T-helper 9 cell (primary cell): ENCODE measurements around the gene TAS1R2.
"Not testable (repeated sequence)": the region's sequence is repeated elsewhere in the genome, so short reads cannot be mapped to it uniquely, and the experiment has no call there.

ENCODE experiments used
- DNase-seq: peaks from one replicate; pipeline ENCODE4 v3.0.0-alpha.2; 2020
- total RNA-seq, 2 donors: gene quantifications; one replicate each; lab custom pipeline; 2026; lab: John Stamatoyannopoulos, UW

TAS1R2 gene
- total RNA-seq: 0 to 0.24 reads per million in 2 donors

DNA sequence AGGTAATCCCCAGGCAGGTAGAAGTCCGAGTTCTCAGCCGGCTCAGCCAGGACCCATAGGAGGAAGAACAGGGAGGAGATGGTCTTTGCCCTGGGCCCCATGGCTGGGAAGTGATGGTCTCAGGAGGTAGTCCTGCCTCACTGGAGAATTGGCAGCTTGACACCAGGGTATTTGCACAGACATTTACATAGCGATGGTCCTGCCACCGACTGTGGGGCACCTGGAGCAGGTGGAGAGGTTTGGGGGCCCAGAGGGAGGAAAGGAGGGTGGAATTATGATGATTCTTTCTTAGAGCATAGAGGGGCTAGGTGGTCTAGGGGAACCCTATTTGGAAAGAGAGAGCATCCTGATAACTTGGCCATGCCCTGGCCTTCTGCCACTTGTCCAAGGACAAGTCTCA is at the start of gene TAS1R2:
Gene TAS1R2 (minus strand): TSS at position 101 of the 400 bp plus-strand sequence. CDS start 0 bp downstream, at position 101.
- no peak for DNase-seq

DNA sequence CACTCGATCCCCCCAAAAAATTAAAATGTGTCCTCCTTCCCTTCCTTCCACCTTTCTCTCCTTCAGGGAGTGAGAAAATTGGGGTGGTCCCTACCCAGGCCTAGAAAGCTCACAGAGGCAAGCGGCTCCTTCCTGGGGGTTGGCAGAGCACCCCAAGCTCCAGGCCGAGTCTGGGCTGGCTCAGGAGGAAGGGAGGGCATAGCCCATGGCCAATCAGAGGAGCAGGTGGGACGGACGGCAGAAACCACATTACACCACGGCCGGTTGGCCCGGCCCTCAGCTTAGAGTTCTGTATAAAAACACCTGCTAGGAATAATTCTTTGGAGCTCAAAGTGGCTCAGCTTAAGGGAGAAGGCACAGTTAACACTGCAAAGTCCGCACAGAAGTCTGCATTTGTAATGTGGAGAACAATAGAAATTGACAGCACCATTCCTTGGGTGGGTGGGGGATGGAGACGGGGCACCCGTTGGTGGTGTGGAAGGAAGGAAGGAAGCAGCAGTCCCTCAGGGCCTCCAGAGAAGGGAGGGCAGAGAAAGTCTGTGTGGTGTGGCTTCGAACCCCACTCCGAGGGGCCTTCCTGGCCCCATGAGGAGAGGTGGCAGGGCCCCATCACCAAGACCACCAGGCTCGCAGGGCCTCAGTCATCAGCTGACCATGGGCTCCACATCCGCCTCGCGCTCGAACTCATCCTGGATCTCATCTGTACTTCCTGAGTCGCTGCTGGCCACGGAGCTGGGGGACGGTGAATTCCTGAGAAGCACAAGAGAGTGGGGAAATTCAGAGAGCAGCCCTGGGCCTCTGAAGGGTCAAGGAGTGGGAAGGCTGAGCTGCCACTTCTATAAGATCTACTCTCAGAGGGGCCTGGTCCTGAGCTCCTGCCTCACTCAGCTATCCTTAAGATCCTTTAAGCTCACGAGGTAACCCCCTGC is 48.7 kb upstream of the TAS1R2 start:
- no peak for DNase-seq

DNA sequence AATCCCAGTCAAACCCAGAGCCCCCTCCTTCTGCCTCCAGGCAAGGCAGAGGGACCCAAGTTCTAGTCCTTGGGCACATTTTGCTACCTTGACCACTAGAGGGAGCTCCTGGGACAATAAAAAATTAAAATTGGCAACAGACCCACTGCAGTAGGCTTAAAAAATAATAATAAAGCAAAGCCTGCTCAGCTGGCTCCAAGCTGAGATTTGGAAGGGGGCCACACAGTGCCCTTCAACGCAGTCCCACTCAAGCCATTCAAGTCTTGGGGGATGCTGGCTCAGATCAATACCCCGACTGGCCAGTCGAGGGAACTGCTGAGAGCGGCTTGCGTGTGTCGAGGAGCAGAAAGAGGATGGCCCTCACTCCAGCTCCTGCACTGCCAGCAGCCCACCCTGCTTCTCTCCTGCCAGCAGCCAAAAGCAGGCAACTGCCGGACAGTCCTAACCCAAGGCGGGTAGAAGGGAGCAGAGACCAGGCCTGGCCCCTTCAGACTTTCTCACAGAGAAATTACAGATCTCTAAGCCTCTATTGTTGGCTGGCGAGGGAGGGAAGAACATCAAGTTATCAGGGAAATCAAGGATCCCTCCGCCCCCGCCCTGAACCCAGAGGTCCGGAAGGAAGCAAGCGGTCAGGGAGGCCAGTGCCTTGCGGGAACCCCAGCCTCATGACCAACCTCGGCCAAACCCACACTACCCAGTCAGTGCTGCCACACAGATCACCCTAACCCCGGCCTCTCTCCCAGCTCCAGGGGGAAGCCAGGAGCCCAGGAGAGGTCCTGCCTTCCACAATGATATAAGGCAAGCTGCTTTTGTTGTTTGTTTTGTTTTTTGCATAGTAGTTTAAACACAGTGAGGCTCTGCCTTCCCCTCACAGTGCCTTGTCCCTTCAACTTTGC is 47.8 kb upstream of the TAS1R2 start:
- DNase-seq: peak; percentile 46

DNA sequence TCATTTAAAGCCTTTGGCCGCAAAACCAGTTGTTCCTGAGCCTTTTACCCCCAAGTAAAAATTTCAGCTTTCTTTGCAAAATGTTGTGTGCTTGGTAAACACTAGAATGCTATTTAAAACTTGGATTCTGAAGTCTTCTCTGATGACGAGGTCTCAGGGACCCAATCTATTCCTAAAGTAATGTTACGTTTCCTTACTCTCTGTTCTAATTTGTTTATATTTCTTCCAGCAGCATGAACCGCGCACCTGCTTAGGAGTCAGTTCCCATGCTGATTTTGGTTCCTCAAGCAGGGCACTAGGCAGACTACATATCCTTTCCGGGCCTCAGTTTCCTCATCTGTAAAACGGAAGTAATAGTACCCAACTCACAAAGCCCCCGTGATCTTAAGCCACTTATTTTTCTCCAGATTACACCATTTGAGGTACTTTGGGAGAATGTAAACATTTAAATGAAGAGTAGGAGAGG is 43.9 kb upstream of the TAS1R2 start:
- DNase-seq: no peak

DNA sequence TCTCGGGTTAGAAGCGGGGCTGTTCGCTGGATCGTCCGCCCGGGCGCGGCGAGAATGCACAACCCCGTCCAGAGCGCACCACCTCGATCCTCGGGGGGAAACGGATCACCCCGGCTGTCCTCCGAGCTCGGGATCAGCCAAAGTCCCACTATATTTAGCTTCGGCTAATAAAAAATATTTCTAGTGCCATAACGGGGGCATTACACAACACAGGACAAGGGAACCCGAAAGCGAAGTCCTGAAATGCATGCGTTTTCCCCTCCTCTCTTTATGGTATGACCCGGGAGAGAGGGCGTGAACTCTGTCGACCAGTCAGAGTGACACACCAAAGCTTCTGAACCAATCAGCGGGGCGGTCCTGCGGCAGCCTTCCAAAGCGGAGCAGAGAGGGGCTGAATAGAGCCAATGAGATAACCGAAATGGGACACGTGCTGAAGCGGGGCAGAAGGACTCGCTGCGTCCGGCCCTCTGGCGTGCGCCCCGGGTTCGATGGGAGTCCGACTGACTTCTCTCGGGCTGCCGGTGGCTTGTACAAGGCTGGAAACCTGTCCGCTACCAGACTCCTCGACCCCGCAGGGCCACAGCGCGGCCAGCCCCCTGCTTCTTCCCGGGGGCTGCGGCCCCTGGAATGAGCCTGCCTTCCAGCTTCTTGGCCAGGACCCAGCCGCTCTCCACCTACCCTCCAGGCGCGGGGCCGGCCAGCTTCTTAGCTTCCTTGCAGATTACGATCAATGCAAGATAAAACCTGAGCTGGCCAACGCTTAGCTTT is 43.2 kb upstream of the TAS1R2 start, which contains the start of gene ALDH4A1:
Gene ALDH4A1 (minus strand): TSS at position 33 of the 768 bp plus-strand sequence. CDS start 32 bp downstream, at position 1.
- peak; percentile 84 for DNase-seq

DNA sequence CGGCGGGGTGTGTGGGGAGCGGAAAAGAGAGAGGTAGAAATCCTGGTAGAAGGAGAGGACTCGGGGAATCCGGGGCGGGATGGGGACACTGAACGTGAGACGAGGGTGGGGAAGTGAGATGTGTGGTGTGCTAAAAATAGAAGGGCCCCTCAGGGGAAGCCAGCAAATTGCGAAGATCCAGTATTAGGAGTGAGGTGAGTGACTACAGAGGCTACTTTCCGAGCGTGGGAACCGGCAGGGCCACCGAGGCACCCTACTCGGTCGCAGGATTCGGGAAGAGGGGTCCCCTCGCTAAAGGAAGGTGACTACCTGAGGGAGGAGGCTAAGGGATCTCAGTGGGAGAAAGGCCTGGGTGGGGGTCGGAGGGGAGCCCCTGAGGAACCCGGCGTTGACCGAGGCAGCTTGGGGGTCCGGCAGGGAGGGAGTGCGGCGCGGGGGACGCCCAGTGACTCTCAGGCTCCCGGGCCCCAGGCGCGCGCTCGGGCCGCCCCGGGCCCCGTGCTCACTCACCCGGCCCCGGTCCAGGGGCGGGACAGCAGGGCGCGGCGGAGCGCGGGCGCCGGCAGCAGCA is 42.6 kb upstream of the TAS1R2 start:
- no peak for DNase-seq

DNA sequence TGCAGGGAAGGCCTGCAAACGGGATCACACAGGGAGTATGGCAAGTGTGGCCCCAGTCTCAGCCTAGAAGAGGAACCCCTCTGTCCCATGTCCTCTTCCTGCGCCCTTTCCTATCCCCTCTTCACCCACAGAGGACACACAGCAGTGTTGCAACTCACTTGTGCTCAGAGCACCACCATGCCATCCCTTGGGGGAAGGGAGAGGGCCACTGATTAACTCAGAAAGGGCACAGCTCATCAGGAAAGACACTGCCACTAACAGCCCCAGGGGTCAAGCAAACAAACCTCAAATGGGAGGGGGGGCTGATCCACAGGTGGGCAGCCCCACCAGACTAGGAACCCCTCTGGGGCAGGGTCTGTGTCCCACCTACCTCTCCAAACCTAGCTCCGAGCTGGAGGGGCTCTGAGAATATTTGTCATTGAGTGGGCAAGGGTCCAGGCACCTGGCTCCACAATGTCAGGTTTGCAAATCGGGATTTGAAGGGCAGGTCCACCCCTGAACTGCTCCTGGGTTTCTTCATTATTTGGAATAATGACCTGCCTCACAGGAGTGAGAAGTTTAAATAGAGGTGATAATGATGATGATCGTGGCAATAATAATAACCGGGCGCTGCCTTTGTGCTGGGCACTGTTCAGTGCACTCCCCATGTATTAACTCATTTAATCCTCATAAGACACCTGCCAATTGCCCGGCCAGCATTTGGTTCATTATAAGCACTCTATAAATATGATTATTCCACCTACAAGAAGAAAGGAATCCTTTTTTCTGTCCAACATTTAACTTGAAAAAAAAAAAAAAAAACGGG is 41.9 kb upstream of the TAS1R2 start:
- DNase-seq: no peak

DNA sequence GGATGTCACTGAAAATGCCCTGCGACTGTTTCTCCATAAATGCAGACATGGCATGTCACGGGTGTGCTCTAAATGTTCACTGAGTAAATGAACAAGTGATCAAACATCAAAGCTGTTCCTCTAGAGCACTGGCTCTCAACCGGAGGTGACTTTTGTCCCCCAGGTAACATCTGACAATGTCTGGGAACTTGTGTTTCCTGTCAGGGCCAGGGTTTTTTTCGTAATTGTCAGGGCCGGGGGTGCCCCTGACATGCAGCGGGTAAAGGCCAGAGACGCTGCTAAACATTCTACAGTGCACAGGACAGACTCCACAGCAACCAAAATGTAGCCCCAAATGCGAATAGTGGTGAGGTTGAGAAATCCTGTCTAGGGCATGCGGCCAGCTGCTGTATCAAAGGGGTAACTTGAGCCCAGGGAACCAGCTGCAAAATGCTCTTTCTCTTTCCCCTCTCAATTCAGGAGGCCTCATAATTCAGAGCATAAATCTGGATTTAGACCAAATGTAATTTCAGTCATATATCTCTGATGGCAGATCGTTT is 40.9 kb upstream of the TAS1R2 start:
- no peak for DNase-seq

DNA sequence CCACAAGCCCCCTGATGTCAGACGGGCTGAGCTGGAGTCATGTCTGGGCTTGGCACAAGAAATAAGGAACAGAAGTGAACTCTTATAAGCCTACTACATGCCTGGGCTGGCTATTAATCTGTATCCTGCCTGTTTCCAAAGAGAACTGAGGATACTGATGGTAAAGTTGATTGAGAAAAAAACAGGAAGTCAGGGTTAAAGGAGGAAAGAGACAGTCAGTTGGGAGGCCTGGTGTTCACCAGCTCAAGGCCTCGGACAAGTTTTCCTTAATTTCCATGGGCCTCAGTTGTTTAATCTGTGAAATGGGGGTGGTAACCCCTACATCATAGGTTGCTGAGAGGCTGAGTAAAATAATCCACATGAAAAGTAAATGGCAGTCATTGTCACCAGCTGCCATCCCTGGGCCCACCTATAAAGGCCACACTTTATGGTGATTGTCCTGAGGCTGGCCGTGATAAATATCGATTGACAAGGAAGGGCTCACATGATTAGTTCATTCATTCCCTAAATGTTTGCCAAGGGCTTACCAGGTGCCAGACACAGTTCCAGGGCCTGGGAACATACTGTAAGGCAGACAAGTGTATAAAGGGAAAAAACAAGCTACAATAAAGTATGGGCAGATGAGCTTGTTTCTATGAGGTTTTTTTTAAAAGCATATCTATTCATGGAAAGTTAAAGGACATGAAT is 40.0 kb upstream of the TAS1R2 start:
- no peak for DNase-seq

DNA sequence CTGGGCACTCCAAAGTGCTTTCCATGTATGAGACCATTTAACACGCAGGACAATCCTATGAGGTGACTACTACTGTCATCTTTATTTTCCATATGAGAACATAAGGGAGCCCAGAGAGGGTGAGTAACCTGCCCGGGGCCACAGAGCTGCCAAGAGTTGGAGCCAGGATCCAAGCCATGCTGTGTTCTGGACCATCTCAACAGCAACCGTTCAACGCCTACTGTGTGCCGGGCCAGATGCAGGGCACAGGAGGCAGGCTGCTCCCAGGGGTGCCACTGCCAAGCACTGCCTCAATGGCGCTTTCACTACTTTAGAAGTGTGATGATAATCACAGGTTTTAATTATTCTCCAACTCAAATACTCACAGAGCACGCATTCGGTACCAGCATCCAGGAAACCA is 39.1 kb upstream of the TAS1R2 start:
- no peak for DNase-seq

DNA sequence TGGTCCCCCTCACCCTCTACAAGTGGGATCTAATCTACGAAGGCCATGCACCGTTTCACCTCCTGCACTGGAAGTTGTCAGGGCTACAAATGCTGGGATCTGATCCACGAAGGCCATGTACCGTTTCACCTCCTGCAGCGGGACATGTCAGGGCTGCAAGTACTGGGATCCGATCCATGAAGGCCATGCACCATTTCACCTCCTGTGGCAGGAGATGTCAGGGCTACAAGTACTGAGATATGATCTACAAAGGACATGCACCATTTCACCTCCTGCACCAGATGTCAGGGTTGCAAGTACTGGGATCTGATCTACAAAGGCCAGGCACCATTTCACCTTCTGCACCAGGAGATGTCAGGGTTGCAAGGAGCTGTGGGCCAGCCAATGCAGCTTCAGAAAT is 35.9 kb upstream of the TAS1R2 start:
- no peak for DNase-seq

DNA sequence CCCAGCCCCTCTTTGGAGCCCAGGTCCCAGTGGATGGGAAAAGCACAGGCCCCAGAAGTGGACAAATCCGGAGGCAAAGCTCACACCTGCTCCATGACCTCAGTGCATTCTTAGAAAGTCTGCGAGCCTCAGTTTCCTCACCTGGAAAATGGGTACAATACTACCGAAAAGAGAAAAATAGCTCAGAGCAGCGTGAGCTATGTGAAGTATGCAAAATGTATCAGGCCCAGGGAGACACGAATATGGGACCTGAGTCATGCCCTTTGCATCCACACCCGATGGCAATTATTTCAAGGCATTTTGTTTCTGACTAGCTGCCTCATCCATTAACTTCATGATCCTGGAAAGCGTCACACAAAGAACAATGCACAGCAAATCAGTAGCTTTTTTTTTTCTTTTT is 33.7 kb upstream of the TAS1R2 start:
- DNase-seq: no peak

DNA sequence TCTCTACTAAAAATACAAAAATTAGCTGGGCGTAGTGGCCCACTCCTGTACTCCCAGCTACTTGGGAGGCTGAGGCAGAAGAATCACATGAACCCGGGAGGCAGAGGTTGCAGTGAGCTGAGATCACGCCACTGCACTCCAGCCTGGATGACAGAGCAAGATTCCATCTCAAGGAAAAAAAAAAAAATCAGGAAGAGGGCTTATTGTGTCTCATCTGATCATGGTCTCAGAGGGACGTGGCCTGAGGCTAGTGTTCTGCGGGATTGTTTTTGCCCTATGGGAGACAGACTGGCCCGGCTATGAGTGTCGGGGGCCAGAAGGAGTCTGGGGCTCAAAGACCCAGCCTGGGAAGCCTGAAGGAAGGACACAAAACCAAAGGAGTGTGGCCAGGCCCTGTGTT is 32.4 kb upstream of the TAS1R2 start:
- not testable (repeated sequence) for DNase-seq

DNA sequence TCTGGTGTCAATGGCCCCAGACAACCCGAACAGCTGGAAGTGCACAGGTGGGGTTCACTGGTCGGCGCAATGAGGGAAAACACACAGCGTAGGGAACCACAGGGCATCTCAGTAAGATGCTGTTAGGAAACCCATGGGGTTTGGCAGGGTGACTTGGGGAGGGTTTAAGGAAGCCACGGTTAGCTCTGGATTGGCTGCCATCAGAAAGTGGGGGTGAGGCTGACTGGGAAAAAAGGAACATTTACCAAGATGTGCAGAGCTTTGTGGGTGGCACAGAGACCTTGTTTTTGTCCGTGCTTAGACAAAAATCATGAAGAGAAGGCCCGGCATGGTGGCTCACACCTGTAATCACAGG is 31.9 kb upstream of the TAS1R2 start:
- DNase-seq: no peak

DNA sequence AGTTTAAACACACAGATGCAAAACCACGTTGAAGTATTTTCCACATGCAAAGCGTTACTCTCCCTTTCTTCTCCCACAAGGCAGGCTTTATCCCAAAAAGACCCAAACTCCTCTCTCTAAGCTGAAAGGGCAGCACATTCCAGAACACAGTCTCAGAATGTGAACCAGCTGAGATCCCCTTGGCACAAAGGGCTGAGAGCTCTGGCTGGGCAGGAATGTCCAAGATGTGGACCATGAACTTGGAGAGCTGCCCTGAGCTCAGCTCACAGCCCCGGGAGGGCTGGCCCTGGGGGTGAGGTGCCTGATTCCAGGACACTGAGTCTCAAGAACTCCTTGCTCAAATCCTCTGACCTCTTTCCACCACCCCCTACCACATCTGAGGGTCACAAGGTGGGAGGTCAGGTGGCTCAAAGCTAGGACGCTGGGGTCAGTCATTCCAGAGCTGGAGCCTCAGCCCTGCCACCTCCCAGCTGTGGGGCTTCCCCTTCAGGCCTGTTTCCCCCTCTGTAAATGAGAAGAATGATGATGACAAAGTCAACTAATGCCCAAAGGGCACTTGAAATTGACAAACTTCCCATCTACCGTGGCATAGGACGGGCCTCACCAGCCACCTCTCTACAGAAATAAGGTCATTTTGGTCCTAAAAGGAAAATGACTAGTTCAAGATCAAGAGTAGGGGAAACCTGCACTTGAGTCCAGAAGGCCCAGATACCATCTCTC is 31.4 kb upstream of the TAS1R2 start:
- DNase-seq: no peak

DNA sequence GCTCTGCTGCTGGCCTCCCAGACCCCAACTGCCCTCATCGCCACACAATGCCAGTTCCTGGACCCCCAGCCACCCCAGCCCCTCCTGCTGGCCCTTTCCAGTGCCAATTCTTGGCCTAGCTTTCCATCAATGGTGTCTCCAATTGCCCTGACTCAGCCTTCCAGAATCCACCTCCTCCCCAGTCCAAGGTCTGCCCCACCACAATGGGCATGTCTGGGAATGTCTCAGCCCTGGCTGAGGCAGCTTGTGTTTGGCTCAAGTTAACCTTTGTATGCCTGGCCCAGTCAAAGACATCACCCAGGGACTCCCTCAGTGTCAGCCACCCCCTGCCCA is 26.5 kb upstream of the TAS1R2 start:
- DNase-seq: no peak

DNA sequence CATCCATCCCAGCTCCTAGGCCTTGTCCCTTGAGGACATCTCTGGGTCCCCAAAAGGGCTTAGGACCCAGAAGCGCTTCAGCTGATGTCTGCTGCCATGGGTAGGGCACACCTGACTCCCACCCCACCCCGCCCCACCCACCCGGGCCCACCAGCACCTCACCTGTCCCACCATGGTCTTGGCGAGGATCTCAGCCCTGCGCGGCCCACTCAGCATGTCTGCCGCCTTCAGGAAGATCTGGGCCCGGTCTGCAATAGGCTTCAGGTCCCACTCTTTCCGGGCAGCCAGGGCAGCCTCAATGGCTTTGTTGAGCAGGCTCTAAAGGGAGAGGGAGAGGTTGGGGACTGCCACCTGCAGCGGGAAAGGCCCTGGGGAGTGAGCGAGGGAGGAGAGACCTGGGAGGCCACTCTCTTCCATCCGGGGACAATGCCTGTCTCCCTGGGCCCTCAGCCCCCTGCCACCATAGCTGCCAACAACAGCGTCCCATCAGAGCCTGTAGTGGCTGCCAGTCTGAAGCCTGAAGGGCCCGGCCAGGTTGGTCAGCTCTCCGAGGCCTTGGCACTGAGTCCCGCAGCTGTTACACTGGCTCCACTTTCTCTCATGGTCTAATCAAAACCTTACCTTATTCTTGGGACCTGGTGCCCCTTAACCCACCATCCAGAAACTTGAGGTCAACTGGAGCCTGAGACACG is 26.0 kb upstream of the TAS1R2 start:
- DNase-seq: no peak

DNA sequence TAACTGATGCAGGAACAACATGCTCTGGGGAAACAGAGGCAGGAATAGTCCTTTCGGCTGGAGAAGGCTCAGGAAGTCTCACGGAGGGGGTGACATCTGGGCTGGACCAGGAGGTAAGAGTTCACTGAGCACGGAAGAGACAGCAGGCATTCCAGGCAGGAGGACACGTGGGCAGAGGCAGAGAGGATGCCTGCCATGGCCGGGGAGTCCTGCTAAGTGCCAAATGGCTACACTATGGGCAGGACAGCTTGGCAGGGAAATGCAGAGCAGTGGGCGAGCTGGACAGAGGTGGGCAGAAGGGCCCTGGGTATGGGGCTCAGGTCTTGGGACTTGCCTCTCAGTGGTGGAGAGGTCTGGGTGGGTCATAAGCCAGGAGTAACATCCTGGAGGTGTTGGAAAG is 25.3 kb upstream of the TAS1R2 start:
- no peak for DNase-seq

DNA sequence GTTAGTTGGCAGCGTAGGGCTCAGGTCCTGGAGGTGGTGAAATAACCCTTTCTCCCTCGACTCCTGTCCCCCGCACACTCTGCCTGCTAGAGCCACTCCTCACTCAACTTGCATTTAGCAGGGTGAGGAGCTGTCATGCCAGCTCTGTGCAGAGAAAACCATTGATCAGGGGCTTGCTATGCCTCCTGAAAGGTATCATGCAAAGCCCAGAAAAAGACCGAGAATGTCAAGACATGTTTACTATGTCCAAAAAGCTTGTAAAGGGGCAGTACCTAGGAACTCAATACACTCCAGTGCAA is 24.9 kb upstream of the TAS1R2 start:
- DNase-seq: no peak
